Panc1 (cell line): ENCODE measurements around the gene CUL9. TPM values are rescaled to one million over a fixed set of nuclear protein-coding genes. Genes with fewer than 3 reads are reported as not detected.

Source experiments
- ATAC-seq: fragments of 200-7000 bp; cut with Tn5 transposase; 2 replicates; pipeline ENCODE4 v1.9.1; 2020; ENCODE audit warnings: mild to moderate bottlenecking, moderate library complexity
- BruUV-seq: library from RNA; stranded (reverse); fragments of 400-500 nt; replicated peaks from 2 replicates; lab custom pipeline; 2021; lab: Mats Ljungman, UMichigan
- CTCF ChIA-PET: fragments of 300-600 bp; sonication (Branson Sonifier 250); formaldehyde crosslinking; loops from one replicate; lab custom pipeline; 2022; ENCODE audit warnings: antibody characterized with exemption; lab: Charles Lee
- POLR2A ChIA-PET: fragments of 300-600 bp; sonication (Branson Sonifier 250); formaldehyde crosslinking; loops from one replicate; lab custom pipeline; 2022; ENCODE audit warnings: antibody characterized with exemption; lab: Charles Lee
- DNase-seq: peaks from one replicate; pipeline ENCODE4 v3.0.0-alpha.2; 2010; ENCODE audit warnings: low read depth, low spot score
- H3K27ac ChIP-seq: 2 replicates; pipeline ENCODE4 v1.5.1; 2011; ENCODE audit warnings: mild to moderate bottlenecking, low read length, inconsistent platforms
- H3K27me3 ChIP-seq: fragments of 200-500 bp; sonication (Bioruptor generic); 2 replicates; pipeline ENCODE4 v1.6.0; 2014; ENCODE audit warnings: low read length, inconsistent platforms; ENCODE audit not compliant: control insufficient read depth, insufficient read depth
- H3K36me3 ChIP-seq: fragments of 200-500 bp; sonication (Bioruptor generic); 2 replicates; pipeline ENCODE4 v1.5.1; 2014; ENCODE audit warnings: inconsistent platforms, mild to moderate bottlenecking, low read length, moderate library complexity; ENCODE audit not compliant: control insufficient read depth, insufficient read depth
- H3K4me1 ChIP-seq: 2 replicates; pipeline ENCODE4 v1.5.1; 2011; ENCODE audit warnings: inconsistent platforms, mild to moderate bottlenecking, low read length, moderate library complexity; ENCODE audit not compliant: control insufficient read depth, insufficient read depth
- H3K4me3 ChIP-seq, 2 experiments: 2 replicates each; pipeline ENCODE4 v1.5.1; 2011 to 2012; ENCODE audit warnings: low read depth in 2 of 2, low read length in 2 of 2, mild to moderate bottlenecking in 2 of 2, inconsistent platforms in 1 of 2, moderate library complexity in 1 of 2
- H3K9me3 ChIP-seq: fragments of 200-500 bp; sonication (Bioruptor generic); 2 replicates; pipeline ENCODE4 v1.5.1; 2014; ENCODE audit warnings: low read depth, mild to moderate bottlenecking, inconsistent platforms, low read length, moderate library complexity; ENCODE audit not compliant: control insufficient read depth, insufficient read depth
- POLR2AphosphoS5 ChIP-seq: IDR thresholded peaks from 2 replicates; pipeline ENCODE4 v1.6.1; 2012; ENCODE audit warnings: mild to moderate bottlenecking, low read depth, low read length, moderate library complexity
- SIN3A ChIP-seq: IDR thresholded peaks from 2 replicates; pipeline ENCODE4 v1.6.1; 2012; ENCODE audit warnings: low read depth, mild to moderate bottlenecking, low read length, moderate library complexity, borderline replicate concordance; ENCODE audit not compliant: insufficient read depth
- TCF7L2 ChIP-seq: IDR thresholded peaks from 2 replicates; pipeline ENCODE4 v1.6.1; 2011; ENCODE audit warnings: mild to moderate bottlenecking, low read depth, low read length, inconsistent platforms
- in situ Hi-C: cut with HindIII; loops from 2 replicates; pipeline ENCODE4 v1.10.0; 2016; ENCODE audit warnings: low sequenced_read_pairs, low pct_unique_long_range_greater_than_20kb
- intact Hi-C: fragments of 100-400 bp; cut with micrococcal nuclease; formaldehyde crosslinking; loops from one replicate; pipeline ENCODE4 v1.10.0; 2022; ENCODE audit not compliant: unreplicated experiment
- total RNA-seq: library from RNA; stranded (reverse); gene quantifications from one replicate; pipeline ENCODE4 v1.2.1, GENCODE V29; 2021; ENCODE audit not compliant: unreplicated experiment
- TF ChIP-seq, protein P1 (sequence below): fragments of 450-650 bp; IDR thresholded peaks from 2 replicates; pipeline ENCODE4 v1.5.1; 2017; ENCODE audit warnings: mild to moderate bottlenecking
- TF ChIP-seq, protein P2 (sequence below), 2 experiments: IDR thresholded peaks; 2 replicates each; pipeline ENCODE4 v1.6.1; 2011 to 2012; ENCODE audit warnings: low read depth in 2 of 2, control low read depth in 1 of 2, low read length in 1 of 2, mild to moderate bottlenecking in 1 of 2, moderate library complexity in 1 of 2; ENCODE audit not compliant: insufficient read depth in 1 of 2

The CUL9 gene
- total RNA-seq, 1 experiment from 2014 or later = 54.3 TPM

DNA sequence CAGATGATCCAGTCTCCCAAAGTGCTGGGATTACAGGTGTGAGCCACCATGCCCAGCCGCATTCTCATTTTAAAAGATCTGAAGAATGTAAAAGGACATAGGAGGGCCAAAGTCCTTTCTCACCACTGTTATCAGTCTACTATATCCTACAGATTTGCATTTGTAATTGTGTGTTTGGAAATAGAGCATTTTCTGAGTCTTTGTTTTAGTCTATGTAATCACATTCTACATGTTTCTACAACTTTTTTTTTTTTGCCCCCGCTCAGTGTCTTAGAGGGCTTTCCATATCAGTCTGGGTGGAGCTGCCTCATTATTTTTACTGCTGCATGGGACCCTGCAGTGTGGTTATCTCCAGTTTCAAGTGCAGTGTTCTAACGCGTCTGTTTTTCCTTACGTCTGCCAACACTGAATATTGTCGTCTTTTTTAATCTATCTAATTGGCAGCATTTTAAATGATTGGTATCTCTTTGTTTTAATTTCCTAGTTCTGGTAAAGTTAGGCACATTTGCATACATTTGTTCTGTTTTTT lies 7.8 kb downstream of the CUL9 start:
- intact Hi-C loops (no loop called here), in situ Hi-C loops (no loop called here)
- Histone ChIP-seq H3K9me3 (no peaks in the 10 kb centered on the region), H3K27ac (no peak overlapping the region), H3K4me3 (no peak overlapping the region), H3K4me1 (no peaks in the 10 kb centered on the region), H3K27me3 (no peaks in the 10 kb centered on the region), H3K36me3 (peaks cover 6% of the 10 kb centered on the region; the same call in 1 of the 2 replicates)
- ATAC-seq (no peak), DNase-seq (no peak)
- POLR2A ChIA-PET = no interaction called here
- CTCF ChIA-PET = no interaction called here
- BruUV-seq = no TSS peak
- TF ChIP-seq TCF7L2 (no peak), POLR2AphosphoS5 (no peak), SIN3A (no peak)
- TF ChIP-seq, protein P1, sequence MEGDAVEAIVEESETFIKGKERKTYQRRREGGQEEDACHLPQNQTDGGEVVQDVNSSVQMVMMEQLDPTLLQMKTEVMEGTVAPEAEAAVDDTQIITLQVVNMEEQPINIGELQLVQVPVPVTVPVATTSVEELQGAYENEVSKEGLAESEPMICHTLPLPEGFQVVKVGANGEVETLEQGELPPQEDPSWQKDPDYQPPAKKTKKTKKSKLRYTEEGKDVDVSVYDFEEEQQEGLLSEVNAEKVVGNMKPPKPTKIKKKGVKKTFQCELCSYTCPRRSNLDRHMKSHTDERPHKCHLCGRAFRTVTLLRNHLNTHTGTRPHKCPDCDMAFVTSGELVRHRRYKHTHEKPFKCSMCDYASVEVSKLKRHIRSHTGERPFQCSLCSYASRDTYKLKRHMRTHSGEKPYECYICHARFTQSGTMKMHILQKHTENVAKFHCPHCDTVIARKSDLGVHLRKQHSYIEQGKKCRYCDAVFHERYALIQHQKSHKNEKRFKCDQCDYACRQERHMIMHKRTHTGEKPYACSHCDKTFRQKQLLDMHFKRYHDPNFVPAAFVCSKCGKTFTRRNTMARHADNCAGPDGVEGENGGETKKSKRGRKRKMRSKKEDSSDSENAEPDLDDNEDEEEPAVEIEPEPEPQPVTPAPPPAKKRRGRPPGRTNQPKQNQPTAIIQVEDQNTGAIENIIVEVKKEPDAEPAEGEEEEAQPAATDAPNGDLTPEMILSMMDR = no peak
- TF ChIP-seq, protein P2, sequence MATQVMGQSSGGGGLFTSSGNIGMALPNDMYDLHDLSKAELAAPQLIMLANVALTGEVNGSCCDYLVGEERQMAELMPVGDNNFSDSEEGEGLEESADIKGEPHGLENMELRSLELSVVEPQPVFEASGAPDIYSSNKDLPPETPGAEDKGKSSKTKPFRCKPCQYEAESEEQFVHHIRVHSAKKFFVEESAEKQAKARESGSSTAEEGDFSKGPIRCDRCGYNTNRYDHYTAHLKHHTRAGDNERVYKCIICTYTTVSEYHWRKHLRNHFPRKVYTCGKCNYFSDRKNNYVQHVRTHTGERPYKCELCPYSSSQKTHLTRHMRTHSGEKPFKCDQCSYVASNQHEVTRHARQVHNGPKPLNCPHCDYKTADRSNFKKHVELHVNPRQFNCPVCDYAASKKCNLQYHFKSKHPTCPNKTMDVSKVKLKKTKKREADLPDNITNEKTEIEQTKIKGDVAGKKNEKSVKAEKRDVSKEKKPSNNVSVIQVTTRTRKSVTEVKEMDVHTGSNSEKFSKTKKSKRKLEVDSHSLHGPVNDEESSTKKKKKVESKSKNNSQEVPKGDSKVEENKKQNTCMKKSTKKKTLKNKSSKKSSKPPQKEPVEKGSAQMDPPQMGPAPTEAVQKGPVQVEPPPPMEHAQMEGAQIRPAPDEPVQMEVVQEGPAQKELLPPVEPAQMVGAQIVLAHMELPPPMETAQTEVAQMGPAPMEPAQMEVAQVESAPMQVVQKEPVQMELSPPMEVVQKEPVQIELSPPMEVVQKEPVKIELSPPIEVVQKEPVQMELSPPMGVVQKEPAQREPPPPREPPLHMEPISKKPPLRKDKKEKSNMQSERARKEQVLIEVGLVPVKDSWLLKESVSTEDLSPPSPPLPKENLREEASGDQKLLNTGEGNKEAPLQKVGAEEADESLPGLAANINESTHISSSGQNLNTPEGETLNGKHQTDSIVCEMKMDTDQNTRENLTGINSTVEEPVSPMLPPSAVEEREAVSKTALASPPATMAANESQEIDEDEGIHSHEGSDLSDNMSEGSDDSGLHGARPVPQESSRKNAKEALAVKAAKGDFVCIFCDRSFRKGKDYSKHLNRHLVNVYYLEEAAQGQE (IDR thresholded peaks at IDR 0.05; ENCODE audit: insufficient read depth in 1 of 2, low read depth in 2 of 2, low read length in 1 of 2) = no peak

DNA sequence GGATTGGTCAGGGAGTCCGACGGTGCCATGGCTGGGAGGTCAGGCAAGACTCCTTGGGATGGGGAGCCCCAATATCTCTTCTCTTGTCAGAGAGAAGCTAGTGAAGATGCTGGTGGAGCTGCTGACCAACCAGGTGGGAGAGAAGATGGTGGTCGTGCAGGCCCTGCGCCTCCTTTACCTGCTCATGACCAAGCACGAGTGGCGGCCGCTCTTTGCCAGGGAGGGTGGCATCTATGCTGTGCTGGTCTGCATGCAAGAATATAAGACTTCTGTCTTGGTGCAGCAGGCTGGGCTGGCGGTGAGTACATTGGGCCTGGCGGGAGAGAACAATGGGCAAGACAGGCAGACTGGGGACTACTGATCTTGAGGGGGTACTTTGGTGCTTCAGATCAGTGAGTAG lies 10.9 kb downstream of the CUL9 start:
- ChIA-PET CTCF (no interaction called here), POLR2A (no interaction called here)
- Histone ChIP-seq H3K4me1 (no peaks in the 10 kb centered on the region), H3K36me3 (peaks cover 6% of the 10 kb centered on the region; the same call in 1 of the 2 replicates), H3K27me3 (no peaks in the 10 kb centered on the region), H3K9me3 (no peaks in the 10 kb centered on the region), H3K27ac (no peak overlapping the region), H3K4me3 (no peak overlapping the region)
- TF ChIP-seq POLR2AphosphoS5 (no peak), SIN3A (no peak), TCF7L2 (no peak)
- TF ChIP-seq, protein P1 = no peak
- TF ChIP-seq, protein P2 (IDR thresholded peaks at IDR 0.05; ENCODE audit: insufficient read depth in 1 of 2, low read depth in 2 of 2, low read length in 1 of 2) = no peak
- no TSS peak for BruUV-seq
- in situ Hi-C loops (no loop called here), intact Hi-C loops (no loop called here)
- DNase-seq (no peak), ATAC-seq (no peak)
